ENCODE results near the gene HS2ST1.
"Not testable (repeated sequence)": the region's sequence is repeated elsewhere in the genome, so short reads cannot be mapped to it uniquely, and the experiment has no call there.

The HS2ST1 gene

DNA sequence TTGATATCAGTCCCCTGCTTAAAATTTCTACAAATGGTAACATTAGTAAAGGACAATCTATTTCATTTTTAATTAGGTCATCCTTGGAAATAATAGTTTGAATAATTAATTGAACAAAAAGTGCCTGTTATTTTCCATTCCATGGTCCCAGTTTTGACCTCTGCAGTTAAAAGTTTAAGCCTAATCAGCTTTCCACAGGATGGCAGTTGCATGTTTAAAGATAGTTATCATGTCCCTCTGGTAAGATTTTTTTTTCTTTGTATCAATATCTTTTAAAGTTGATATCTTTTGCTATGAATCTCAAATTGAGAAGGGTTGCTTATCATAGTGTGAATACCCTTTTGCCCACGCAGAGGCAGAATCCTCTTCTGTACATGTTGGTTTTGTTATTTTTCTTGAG is 90.4 kb downstream of the HS2ST1 start:
- no peak for DNase-seq (ENCODE audit: extremely low read depth in 1 of 2, low read depth in 1 of 2)

DNA sequence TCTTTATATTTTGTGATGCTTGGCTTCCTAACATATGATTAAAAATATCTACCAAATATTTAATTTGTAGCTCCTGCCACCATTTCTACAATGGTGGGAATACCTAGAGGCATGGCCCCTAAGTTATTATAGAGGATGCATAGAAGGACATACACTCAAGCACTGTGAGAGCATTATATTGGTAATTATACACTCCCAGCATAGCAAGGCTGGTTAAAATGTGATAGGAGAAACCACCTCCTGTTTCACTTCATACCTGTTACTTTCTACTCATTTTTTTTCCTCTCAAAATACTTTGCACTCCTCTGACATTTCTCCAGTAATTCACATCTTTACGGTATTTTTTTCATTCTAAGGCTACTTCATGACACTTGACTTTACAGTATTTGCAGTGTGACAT is 92.9 kb downstream of the HS2ST1 start:
- DNase-seq (ENCODE audit: extremely low read depth in 1 of 2, low read depth in 1 of 2), result no peak

DNA sequence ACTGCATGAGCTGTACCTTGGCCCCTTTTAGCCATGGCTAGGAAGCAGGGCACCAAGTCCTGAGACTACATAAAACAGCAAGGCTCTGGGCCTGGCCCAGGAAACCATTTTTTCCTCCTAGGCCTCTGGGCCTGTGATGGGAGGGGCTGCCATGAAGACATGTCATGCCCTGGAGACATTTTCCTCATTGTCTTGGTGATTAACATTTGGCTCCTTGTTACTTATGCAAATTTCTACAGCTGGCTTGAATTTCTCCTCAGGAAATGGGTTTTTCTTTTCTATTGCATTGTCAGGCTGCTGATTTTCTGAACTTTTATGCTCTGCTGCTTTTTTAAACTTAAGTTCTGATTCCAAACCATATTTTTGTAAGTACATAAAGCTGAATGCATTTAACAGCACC is 99.0 kb downstream of the HS2ST1 start:
- DNase-seq (ENCODE audit: extremely low read depth in 1 of 2, low read depth in 1 of 2), result not testable (repeated sequence)

DNA sequence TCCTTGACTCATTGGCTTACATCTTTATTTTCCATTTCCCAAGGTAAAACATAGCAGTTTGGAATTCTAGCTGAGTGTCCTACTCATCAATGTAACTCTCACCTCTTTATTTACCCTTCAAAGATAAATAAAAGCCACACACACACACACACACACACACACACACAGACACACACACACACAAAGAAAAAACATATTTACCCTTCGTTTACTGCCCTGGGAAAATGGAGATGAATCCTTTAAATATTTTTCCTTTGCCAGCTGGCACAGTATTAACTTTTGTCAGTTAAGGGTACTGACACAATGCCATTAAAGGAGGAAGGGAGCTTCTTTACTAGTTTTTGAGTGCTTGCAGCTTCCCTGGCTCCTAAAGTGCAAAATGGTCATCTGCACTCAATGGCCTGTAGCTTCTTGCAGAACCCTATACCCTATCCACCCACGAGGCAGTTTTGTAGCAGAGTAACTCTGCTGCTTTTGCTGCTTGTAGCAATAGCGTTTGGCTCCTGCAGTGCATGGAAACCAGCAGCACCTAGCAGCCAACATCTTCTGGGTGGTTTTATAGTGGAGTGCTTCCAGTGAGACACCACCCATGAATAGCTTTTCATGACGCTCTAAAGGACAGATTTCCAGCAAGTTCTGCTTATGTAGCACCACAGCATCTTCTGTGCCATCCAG is 103.7 kb downstream of the HS2ST1 start:
- DNase-seq (ENCODE audit: extremely low read depth in 1 of 2, low read depth in 1 of 2), result no peak

DNA sequence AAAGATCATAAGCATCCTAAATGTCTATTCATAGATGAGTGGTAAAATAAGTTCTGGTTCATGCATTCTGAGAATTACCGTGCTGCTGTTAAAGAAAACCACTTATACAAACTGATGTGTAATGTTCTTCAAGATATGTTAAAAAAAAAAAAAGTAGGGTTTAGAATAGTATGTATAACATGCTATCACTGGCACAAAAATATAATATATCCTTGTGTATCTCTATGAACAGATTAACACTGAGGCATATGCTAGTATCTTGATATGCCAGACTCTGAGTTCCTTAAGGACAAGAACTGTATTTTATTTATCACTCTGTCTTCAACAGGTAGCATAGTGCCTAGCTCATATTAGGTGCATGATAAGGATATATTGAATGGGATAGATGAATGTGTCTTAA is 108.9 kb downstream of the HS2ST1 start:
- no peak for DNase-seq (ENCODE audit: extremely low read depth in 1 of 2, low read depth in 1 of 2)

DNA sequence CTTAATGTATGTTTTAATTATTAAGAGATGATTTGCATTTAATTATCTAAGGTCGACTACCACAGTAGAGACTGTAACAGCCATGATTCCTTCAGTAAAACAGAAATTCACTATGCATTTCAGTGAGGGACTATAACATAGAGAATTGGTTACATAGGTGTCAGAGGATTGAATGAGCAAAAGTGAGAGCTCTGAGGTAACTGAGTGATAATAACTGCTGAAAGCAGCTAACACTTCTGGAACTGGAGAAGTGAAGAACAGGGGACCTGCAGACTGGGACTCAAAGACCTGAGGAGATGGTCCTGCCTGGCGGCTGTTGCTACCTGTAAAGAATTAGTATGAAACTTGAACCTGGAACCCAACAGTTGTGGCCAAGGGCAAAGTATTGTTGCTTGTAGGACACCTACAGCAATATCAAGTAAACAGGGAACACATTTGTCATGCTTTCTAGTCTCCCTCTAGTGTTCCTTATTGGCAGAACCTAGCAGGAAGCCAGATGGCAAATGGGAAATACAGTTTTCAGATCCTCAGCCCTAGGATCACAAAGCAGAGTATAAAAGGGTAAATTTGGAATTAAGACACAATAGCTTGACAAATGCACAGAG is 110.6 kb downstream of the HS2ST1 start:
- no peak for DNase-seq (ENCODE audit: extremely low read depth in 1 of 2, low read depth in 1 of 2)

DNA sequence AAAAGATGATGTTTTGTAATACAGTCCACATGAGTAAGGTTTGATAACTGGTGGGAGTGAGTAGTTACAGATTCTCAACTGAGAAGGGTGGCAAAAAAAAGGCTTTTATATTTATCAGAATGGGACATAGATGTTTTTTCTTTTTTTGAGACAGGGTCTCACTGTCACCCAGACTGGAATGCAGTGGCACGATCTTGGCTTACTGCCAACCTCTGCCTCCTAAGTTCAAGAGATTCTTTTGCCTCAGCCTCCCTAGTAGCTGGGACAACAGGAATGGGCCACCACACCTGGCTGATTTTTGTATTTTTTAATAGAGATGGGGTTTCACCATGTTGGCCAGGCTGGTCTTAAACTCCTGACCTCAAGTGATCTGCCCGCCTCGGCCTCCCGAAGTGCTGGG is 113.1 kb downstream of the HS2ST1 start:
- DNase-seq (ENCODE audit: extremely low read depth in 1 of 2, low read depth in 1 of 2), result not testable (repeated sequence)

DNA sequence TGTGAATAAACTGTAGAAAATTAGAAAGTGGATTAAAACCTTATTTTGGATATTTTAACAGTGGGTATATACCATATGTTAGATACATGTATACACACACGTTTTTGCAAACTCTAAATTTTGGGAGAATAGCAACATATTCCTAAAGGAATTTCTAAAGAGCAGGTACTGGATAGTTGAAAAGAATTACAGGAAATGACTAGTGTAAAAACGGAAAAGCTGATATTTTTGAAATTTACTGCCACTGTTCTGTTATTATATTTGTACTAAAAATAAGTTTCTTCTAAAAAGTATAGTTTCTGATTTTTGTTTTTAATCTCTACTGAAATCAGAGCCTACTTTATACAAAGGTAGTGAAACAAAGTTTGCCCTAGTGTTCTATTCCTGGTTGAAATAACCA is 114.1 kb downstream of the HS2ST1 start:
- DNase-seq (ENCODE audit: extremely low read depth in 1 of 2, low read depth in 1 of 2), result no peak

DNA sequence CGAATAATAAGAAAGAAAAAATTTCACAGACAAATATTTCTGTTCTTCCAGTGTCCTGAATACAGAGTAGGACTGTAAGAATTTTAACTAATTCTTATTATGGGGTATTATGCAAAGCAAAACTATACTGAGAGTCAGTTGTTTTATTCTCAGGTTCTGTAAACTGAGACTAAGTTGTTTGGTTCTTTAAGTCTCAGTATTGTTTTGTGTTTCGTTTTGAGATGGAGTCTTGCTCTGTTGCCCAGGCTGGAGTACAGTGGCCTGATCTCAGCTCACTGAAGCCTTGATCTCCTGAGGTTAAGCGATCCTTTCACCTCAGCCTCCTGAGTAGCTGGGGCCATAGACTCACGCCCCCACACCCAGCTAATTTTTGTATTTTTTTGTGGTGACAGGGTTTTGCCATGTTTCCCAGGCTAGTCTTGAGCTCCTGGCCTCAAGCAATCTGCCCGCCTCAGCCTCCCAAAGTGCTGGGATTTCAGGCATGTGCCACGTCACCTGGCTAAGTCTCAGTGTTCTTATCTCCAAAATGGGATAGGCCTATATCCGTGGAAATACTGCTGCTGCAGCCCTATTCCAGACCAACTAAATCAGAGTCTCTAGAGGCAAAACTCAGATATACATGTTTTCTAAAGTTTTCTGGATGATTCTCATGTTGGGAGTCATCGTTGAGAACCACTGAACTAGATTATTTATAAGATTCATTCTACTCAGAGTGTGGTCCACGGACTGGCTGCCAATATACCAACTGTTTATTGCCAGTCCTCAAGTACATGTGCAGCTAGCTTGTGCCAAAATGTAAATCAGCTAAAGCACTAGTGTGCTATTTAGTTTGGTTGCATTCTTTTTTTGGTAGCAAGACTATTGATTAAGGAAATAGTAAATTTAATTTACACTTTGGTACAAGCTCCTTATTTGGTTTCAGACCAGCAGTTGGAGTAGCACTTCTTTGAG is 116.6 kb downstream of the HS2ST1 start:
- no peak for DNase-seq (ENCODE audit: extremely low read depth in 1 of 2, low read depth in 1 of 2)

DNA sequence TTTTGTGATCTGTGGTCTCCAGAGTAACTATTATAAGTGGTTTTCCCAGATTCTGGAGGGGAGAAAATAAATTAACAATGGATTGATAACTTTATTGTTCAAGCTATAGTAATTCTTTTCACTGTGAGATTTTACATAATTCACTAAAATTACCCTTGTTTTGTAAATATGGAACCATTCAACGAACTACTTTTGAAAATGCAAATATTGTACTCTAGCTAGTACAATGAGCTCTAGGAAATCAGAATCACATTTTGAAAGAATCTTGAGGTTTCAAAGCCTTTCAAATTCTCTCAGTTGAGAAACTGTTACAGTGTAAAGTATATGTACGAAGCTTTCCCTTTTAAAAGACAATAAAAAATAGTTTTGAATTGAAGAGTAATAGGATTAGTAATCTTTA is 119.9 kb downstream of the HS2ST1 start:
- DNase-seq (ENCODE audit: extremely low read depth in 1 of 2, low read depth in 1 of 2), result no peak

DNA sequence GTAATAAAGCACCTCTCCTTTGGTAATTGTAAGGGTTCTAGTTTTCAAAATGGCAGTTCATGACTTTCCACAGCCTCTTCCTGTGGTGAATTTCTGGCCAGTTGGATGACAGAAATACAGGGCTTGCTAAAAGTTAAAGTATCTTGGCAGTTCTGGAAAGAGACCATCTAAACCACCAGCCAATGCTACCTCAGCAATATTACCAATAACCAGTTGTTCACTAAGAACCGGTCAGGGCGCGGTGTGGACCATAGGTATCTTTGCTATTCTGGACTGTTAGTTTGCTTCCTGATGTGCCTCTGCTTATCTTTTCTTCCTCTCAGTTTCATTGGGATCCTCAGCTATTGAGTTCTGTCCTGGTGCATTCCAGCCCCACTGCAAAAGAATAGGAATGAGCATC is 124.7 kb downstream of the HS2ST1 start:
- DNase-seq (ENCODE audit: extremely low read depth in 1 of 2, low read depth in 1 of 2), result no peak

DNA sequence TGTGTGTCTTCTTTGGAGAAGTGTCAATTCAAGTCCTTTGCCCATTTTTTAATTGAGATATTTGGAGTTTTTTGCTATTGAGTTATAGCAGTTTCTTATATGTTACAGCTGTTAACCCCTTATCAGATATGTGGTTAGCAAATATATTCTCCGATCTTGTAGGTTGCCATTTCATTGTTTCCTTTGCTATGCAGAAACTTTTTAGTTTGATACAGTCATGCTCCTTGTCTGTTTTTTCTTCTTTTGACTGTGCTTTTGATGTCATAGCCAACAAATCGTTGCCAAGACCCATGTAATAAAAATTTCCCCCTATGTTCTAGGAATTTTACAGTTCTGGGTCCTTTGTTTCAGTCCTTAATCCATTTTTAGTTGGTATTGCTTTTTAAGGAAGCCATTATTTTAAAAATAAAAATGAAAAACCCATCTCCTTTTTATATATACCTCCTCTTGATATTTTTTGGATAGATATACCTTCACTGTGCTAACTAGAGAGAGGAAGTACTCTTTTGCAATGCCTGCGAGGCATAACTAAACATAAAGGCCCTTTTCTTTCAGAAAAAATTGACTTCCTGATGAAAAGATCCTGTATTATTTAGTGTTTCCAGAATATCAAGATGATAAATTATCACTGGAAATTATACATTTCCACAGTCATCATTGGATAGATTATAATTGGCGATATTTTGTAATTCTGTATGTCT is 127.8 kb downstream of the HS2ST1 start:
- DNase-seq (ENCODE audit: extremely low read depth in 1 of 2, low read depth in 1 of 2), result no peak

DNA sequence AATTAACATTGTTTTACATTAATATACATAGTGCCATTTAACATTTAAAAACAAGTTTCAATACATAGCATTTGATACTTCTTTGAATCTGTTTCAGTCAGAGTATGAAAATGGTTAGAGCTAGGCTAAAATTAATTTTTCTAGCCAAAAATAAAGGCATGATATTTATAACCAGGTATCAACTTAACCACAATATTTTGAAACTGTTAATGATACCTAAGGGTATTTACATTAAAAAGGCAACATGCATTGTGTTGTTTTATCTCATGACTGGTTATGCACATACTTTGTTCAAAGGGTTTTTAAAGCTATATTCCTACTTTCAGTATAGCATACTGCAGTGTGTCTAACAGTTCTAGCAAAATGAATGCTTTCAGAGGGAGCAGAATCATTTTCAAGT is 130.0 kb downstream of the HS2ST1 start:
- no peak for DNase-seq (ENCODE audit: extremely low read depth in 1 of 2, low read depth in 1 of 2)

DNA sequence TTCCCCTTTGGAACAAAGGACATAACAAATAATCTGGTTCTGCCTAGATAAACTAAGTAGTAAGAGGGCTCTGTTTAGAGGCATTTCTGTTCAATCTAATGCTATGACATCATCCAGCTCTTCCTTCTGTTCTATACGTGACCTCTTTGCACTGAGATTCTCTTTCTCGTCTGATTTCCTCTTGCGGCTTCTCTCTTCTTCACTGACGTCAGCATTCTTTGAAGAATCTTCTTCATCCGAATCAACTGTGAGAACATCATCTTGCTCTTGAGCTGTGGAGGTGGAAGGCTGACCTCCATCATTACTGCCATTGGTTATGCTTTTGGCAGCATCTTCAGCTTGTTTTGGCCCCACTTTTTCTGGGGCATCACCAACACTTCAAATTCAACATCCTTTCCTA is 130.4 kb downstream of the HS2ST1 start:
- DNase-seq (ENCODE audit: extremely low read depth in 1 of 2, low read depth in 1 of 2), result no peak

DNA sequence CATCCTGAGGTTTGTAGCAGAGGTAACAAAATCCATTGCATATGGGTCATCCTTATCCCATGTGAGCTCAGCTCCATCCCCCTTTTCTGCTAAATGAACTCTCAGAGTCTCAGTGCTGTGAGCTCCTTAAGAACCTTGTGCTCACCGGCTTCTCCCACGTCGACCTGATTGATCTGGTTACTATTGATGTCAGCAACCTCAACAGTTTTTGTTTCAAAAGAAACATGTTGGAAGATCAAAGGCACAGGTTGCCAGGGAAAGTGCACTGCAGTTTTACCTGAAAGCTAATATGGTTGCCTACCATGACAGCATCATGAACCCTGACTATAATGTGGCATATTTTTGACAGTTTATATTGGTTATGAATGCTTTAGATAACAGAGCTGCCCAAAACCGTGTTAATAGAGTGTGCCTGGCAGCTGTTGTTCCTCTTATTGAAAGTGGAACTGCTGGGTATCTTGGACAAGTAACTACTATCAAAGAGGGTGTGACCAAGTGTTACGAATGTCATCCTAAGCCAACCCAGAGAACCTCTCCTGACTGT is 131.4 kb downstream of the HS2ST1 start:
- DNase-seq (ENCODE audit: extremely low read depth in 1 of 2, low read depth in 1 of 2), result peak in 1 of 2 donors; percentile 31

DNA sequence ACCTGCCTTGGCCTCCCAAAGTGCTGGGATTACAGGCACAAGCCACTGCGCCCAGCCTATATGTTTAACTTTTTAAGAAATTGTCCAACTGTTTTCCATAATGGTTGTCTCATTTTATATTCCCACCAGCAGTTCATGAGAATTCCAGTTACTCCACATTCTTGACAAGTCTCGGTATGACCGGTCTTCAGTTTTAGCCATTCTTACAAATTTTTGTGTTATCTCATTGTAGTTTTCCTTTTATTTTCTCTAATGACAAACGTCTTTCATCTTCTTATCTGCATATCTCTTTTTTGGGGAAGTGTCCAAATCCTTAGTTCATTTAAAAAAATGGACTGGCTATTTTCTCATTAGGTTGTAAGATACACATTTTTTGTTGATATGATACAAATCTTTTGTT is 132.5 kb downstream of the HS2ST1 start:
- DNase-seq (ENCODE audit: extremely low read depth in 1 of 2, low read depth in 1 of 2), result no peak

DNA sequence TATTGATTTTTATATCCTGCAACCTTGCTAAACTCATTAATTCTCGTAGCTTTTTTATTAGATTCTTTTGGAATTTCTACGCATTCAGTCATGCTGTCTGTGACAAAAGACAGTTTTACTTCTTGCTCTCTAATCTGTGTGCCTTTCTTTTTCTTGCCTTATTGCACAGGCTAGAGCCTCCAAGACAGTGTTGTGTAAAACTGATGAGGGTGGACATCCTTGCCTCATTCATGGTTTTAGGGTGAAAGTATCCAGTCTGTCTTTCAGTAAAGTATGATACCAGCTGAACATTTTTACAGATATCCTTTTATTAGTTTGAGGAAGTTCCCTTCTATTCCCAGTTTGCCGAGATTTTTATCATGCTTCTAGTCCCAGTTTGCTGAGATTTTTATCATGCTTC is 133.8 kb downstream of the HS2ST1 start:
- no peak for DNase-seq (ENCODE audit: extremely low read depth in 1 of 2, low read depth in 1 of 2)

DNA sequence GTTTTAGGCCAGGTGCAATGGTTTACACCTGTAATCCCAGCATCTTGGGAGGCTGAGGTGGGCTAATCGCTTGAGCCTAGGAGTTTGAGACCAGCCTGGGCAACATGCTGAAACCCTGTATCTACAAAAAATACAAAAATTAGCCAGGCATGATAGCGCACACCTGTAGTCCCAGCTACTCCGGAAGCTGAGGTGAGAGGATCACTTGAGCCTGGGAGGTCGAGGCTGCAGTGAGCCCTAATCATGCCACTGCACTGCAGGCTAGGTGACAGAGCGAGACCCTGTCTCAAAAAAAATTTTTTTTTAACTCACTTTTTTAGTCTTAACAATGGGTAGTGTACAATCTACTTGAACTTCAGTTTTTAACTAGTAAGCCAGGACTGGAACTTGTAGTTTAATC is 137.5 kb downstream of the HS2ST1 start:
- no peak for DNase-seq (ENCODE audit: extremely low read depth in 1 of 2, low read depth in 1 of 2)

DNA sequence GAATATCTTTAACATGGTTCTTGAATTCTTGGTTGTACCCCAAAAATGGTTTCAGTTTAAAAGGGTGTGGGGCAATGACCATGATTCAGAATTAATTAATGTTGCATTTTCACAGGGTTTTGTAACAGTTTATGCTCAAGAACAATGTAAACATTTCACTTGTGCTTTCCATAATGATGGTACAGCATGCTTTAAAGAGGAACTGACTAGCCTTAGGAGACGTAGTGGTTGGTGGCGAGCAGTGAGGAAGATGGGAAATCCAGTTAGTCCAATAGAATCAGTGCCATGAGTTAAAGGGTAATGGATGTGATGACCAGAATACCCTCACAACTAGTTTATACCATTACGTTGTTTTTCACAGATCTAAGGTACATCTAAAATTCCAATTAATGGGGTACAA is 138.0 kb downstream of the HS2ST1 start:
- DNase-seq (ENCODE audit: extremely low read depth in 1 of 2, low read depth in 1 of 2), result no peak

DNA sequence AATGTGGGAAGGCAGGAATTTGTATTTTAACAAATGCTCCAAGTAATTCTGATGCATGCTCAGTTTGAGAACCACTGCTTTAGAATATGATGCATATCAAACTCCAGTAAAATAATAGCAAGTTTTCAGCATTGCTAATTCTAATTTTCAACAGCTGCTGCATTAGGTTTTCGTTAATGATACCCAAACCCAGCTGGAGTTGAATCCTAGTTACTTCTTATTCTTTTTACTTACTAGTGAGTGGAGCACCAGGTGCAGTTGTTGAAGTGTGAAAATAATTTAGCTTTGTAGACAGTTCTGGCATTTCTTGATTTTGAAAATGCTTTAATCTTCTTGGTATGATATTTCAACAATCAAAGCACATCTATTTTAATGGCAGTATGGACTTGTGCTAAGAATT is 138.5 kb downstream of the HS2ST1 start:
- DNase-seq (ENCODE audit: extremely low read depth in 1 of 2, low read depth in 1 of 2), result no peak

DNA sequence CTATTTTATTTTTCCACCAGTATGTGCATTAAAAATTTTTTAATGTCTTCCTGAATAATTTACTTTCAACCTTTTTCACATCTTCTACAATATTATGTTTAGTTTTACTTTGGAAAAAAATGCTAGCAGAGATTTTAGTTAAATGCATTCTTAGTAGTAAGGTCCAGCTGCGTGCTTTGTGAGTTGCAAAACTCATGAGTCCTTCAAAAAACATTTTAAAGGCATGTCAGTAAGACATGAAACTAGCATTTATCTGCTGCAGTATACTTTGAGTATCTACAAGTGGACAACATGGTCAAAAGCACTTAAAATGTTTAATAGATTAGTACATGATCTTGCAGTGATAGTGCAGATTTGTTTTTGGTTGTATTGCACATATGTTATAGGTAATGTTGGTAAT is 139.0 kb downstream of the HS2ST1 start:
- no peak for DNase-seq (ENCODE audit: extremely low read depth in 1 of 2, low read depth in 1 of 2)
